Lung microvascular endothelial cell (primary cell): ENCODE measurements around the gene AMBRA1. TPM values are rescaled to one million over a fixed set of nuclear protein-coding genes. Genes with fewer than 3 reads are reported as not detected.

Experiments
- DNase-seq, 2 donors: peaks; one replicate each; pipeline versions ENCODE4 v3.0.0 to v3.0.0-alpha.2; 2010; ENCODE audit warnings: low read depth in 2 of 2
- total RNA-seq: library from RNA; depleted of rRNA; stranded (reverse); fragments of >200 nt; gene quantifications from 2 replicates; pipeline ENCODE4 v1.2.1, GENCODE V29; 2014

AMBRA1 gene
- total RNA-seq, 1 donor from 2014 or later = 15.3 TPM

GRCh38 chr11:46444305-46444704, 149.5 kb downstream of the AMBRA1 start:
- DNase-seq = no peak

GRCh38 chr11:46438211-46438610, 155.6 kb downstream of the AMBRA1 start:
- no peak for DNase-seq

- peak in 1 of 2 donors; percentile 30 for DNase-seq
These were observed 156.6 kb downstream of the AMBRA1 start for GRCh38 chr11:46437122-46437689.

- DNase-seq = no peak
These were observed 157.7 kb downstream of the AMBRA1 start for GRCh38 chr11:46436113-46436512.

- peak; percentile 23 to 51 for DNase-seq
These were observed 158.1 kb downstream of the AMBRA1 start for GRCh38 chr11:46435679-46436078.

- DNase-seq = no peak
These were observed 162.6 kb downstream of the AMBRA1 start for GRCh38 chr11:46431211-46431610.

GRCh38 chr11:46429717-46430116, 164.1 kb downstream of the AMBRA1 start:
- DNase-seq = no peak

- no peak for DNase-seq
These were observed 166.5 kb downstream of the AMBRA1 start for GRCh38 chr11:46427364-46427763.

- DNase-seq = no peak
These were observed 167.4 kb downstream of the AMBRA1 start for GRCh38 chr11:46426233-46426991.

- DNase-seq = no peak
These were observed 171.2 kb downstream of the AMBRA1 start for GRCh38 chr11:46422588-46422987.

- DNase-seq = no peak
These were observed 172.5 kb downstream of the AMBRA1 start for GRCh38 chr11:46421257-46421880.

- no peak for DNase-seq
These were observed 173.3 kb downstream of the AMBRA1 start for GRCh38 chr11:46420513-46420912.

GRCh38 chr11:46418751-46419150, 175.1 kb downstream of the AMBRA1 start:
- no peak for DNase-seq

- DNase-seq = no peak
These were observed 176.1 kb downstream of the AMBRA1 start for GRCh38 chr11:46417711-46418110.

GRCh38 chr11:46414879-46415278, 178.9 kb downstream of the AMBRA1 start:
- DNase-seq = no peak

- DNase-seq = no peak
These were observed 179.4 kb downstream of the AMBRA1 start for GRCh38 chr11:46414466-46414796.

- no peak for DNase-seq
These were observed 179.9 kb downstream of the AMBRA1 start for GRCh38 chr11:46413760-46414465.

GRCh38 chr11:46410021-46410420, 183.8 kb downstream of the AMBRA1 start:
- DNase-seq = peak in 1 of 2 donors; percentile 27

- no peak for DNase-seq
These were observed 185.3 kb downstream of the AMBRA1 start for GRCh38 chr11:46408407-46408986.

GRCh38 chr11:46407635-46408034, 186.2 kb downstream of the AMBRA1 start:
- no peak for DNase-seq

GRCh38 chr11:46404476-46405017, 189.3 kb downstream of the AMBRA1 start:
- no peak for DNase-seq
